Omental fat pad (tissue), 4 donors: ENCODE data around the gene ADAM12. TPM values are rescaled to one million over a fixed set of nuclear protein-coding genes. Genes with fewer than 3 reads are reported as not detected.

ENCODE experiments used
- ATAC-seq: fragments of 150-250 bp; one replicate; pipeline ENCODE4 v1.9.1; 2016; ENCODE audit warnings: mild to moderate bottlenecking, moderate library complexity; ENCODE audit not compliant: low FRiP score
- DNase-seq: peaks from one replicate; pipeline ENCODE4 v3.0.0-alpha.2; 2019; ENCODE audit warnings: low spot score
- total RNA-seq, 4 donors: library from RNA; depleted of rRNA; stranded (reverse); fragments of >200 nt; gene quantifications; one replicate each; pipeline ENCODE4 v1.1.0, GENCODE V29; 2016
- TF ChIP-seq, protein P1 (sequence below), 3 donors: fragments of 450-650 bp; IDR thresholded peaks; one replicate each; pipeline ENCODE4 v1.5.1; 2016 to 2017; ENCODE audit warnings: antibody characterized with exemption in 3 of 3, mild to moderate bottlenecking in 3 of 3, moderate library complexity in 2 of 3

Gene ADAM12, protein sequence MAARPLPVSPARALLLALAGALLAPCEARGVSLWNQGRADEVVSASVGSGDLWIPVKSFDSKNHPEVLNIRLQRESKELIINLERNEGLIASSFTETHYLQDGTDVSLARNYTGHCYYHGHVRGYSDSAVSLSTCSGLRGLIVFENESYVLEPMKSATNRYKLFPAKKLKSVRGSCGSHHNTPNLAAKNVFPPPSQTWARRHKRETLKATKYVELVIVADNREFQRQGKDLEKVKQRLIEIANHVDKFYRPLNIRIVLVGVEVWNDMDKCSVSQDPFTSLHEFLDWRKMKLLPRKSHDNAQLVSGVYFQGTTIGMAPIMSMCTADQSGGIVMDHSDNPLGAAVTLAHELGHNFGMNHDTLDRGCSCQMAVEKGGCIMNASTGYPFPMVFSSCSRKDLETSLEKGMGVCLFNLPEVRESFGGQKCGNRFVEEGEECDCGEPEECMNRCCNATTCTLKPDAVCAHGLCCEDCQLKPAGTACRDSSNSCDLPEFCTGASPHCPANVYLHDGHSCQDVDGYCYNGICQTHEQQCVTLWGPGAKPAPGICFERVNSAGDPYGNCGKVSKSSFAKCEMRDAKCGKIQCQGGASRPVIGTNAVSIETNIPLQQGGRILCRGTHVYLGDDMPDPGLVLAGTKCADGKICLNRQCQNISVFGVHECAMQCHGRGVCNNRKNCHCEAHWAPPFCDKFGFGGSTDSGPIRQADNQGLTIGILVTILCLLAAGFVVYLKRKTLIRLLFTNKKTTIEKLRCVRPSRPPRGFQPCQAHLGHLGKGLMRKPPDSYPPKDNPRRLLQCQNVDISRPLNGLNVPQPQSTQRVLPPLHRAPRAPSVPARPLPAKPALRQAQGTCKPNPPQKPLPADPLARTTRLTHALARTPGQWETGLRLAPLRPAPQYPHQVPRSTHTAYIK
- total RNA-seq: 10 to 100 TPM in 2 of 4 donors, 1 to 10 TPM in 2; 4.9 to 24.4 (median 10.9) TPM

DNA sequence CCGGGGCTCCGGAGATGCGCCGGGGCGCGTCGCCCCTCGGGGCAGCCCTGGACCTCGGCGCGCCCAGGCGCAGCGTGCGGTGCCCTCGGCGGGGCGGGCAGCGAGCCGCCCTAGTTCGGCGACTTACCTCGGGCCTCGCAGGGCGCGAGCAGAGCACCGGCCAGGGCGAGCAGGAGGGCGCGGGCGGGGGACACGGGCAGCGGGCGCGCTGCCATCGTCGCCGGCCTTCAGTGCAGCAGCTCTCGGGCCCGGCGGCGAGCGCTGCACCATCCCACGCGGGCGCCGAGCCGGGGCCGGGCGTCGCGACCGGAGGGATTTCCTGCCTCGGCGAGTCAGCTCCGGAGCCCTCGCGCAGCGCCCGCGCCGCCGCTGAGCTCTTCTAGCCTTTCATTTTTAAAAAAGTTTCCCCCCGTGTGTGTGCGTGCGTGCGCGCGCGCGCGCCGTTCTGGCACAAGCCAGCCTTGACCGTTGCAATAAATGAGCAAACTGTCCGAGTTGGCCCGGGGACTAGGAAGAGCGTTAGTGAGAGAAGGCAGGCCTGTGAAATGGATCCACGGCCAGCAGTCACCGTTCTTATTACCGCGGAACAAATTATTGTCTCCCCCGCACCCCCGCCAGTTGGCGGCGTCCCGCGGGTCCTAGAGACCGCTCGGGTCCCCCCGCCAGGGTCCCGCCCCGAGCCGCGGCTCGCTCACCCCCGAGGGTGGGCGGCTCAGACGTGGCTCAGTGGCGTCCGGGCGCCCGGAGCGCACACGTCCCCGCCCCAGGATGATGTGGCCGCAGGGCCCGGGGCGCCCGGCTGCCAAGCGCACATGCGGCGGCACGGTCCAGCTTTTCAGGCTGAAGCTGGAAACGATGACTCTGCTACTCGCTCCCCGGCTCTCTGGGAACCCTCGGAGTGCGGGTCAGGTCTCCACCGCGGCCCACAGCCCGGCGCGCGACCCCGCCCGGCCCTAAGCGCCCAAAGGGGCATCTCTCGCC lies at the start of gene ADAM12:
ADAM12 (minus strand) TSS at position 547 of the 981 bp plus-strand sequence; CDS start at position 215, 332 bp downstream.
- DNase-seq (no peak), ATAC-seq (no peak)
- TF ChIP-seq, protein P1, sequence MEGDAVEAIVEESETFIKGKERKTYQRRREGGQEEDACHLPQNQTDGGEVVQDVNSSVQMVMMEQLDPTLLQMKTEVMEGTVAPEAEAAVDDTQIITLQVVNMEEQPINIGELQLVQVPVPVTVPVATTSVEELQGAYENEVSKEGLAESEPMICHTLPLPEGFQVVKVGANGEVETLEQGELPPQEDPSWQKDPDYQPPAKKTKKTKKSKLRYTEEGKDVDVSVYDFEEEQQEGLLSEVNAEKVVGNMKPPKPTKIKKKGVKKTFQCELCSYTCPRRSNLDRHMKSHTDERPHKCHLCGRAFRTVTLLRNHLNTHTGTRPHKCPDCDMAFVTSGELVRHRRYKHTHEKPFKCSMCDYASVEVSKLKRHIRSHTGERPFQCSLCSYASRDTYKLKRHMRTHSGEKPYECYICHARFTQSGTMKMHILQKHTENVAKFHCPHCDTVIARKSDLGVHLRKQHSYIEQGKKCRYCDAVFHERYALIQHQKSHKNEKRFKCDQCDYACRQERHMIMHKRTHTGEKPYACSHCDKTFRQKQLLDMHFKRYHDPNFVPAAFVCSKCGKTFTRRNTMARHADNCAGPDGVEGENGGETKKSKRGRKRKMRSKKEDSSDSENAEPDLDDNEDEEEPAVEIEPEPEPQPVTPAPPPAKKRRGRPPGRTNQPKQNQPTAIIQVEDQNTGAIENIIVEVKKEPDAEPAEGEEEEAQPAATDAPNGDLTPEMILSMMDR (IDR thresholded peaks at IDR 0.05): no peak

DNA sequence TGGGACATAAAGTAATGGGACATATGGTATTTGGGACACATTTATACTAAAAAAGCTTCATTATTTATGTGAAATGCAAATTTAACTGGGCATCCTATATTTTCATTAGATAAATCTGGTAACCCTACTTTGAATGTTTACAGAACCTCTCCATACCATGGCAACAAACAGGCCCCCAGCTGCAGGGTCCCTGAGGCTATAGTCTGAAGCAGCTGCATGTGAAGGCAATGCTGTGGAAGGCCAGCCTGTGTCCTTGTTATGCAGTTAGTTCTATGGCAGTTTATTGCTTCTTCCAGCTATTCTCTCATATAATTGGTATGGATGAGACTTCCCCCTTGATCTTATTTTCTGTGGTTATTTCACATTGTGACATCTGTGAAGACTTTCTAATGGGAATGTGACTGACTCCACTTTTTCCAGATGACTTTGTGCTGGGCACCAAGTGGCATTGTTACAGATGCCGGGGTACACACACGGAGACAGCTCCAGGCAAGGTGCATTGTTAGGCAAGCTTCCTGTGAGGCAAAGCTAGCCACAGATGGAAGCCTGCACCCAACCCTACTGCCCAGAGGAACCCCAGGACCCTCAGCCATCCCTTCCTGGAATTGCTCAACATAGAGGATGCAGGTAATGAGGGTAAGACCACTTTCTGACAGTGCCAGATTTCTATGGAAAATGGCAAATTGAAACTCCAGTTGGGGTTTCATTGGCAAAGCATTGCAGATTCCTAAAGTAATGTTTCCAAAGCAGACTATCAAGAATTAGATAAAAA lies 49.5 kb upstream of the ADAM12 start:
- no peak for DNase-seq
- TF ChIP-seq, protein P1 (IDR thresholded peaks at IDR 0.05): no peak

DNA sequence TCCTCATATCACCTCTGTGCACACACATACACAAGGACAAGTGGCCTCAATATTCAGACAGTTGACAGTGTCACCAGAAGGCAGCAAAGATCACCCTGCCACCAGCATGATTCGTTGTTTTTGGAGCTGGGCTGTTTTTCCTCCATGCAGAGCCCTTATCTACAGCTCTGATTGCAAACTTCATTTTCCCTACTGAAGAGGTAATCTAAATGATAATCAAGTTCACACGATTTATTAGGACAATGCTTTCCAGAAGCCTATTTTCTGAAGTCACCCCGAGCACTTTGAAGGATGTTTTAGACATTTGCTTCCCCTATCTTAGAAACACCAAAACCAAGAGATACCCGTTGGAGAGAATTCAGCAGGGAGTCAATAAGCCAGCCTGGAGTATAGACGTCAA lies 46.0 kb upstream of the ADAM12 start:
- no peak for ATAC-seq
- TF ChIP-seq, protein P1 (IDR thresholded peaks at IDR 0.05): no peak

More for the DNA sequence above, 49.5 kb upstream of the ADAM12 start:
- no peak for ATAC-seq

DNA sequence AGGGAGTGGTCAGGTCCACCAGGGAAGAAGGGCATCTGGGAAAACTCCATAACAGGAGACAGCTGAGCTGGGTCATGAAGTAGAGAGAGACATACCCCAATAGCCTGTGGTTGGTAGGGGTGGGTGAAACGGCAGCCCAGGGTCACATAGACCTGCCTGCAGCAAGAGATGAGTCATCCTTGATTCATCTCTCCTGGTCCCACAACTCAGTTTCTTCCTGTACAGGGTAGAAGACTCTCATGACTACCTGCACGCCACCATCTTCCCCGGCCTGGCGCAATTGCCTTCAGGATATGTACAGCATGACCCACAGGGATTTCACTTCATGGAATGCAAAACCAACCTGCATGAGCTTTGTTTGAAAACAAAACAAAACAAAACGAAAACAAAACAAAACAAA lies 45.1 kb upstream of the ADAM12 start:
- TF ChIP-seq, protein P1 (IDR thresholded peaks at IDR 0.05): no peak
- DNase-seq (no peak), ATAC-seq (no peak)

More for the DNA sequence above, 46.0 kb upstream of the ADAM12 start:
- no peak for DNase-seq

DNA sequence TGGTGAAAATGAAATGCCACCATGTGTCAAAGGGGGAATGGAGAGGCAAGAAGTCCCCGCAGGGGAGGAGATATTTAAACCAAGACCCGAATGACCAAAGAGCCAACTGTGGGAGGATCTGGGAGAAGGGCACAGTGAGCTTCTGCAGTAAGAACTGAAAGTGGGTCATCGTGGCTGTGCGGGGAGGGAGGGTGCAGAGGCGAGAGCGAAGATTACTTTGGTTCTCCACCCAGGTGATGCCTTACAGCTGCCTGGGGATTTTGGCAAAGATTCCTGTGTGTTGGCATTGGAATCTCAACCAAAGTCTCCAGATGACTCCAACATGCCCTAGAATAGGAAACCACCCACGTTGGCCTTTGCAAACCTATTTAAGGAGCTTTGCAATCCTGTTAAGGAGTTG lies 44.2 kb upstream of the ADAM12 start:
- DNase-seq: no peak
- no peak for ATAC-seq
- TF ChIP-seq, protein P1 (IDR thresholded peaks at IDR 0.05): no peak
